ENCODE results near the gene PHETA2. TPM values are rescaled to one million over a fixed set of nuclear protein-coding genes. Genes with fewer than 3 reads are reported as not detected.

The PHETA2 gene
- total RNA-seq, 1 experiment from 2014 or later = 0.04 TPM

DNA sequence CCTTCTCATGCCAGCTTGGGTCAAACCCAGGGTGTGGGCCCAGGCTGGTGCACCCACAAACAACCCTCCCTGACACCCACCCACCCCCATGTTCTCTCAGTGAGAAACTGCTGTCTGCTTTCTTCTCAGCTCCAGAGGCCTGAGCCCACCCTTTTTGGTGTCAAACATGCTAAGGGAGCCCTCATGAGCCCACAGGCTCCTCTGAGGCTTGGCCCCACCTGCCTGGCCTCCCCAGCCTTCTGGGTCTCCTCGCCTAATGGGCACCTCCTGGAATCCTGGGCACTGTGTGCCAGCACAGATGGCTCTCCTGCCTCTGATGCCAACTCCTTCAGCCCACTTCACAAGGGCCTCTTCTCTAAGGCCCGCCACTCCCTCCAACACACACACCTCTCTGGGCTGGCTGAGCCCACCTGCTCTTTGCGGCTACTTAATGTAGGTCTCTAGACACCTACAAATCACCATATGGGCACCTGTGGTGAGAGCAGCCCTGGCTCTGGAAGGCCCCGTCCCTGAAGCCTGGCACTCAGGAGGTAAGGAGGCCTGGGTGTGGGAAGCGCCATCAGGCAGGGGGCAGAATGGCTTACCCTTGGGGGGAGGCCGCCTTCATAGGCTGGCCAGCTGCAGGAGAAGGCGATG is 7.8 kb upstream of the PHETA2 start:
- TF ChIP-seq EZH2phosphoT487 (IDR thresholded peaks at IDR 0.05; ENCODE audit: borderline replicate concordance, low read length) (no peak), EZH2 (IDR thresholded peaks at IDR 0.05; ENCODE audit: low read length, unreplicated experiment) (no peak), CTCF (conservative IDR thresholded peaks at IDR 0.05; ENCODE audit: low read depth, low read length) (no peak)
- intact Hi-C loops (cut with micrococcal nuclease) = no loop called here
- Histone ChIP-seq H3K9me2 (replicated peaks; ENCODE audit: low read length) (no peaks in the 10 kb centered on the region), H3K27ac (ENCODE audit: low read length) (no peak overlapping the region), H3K9me3 (ENCODE audit: low read length) (no peaks in the 10 kb centered on the region), H2AFZ (ENCODE audit: low read length) (no peak overlapping the region), H3K4me3 (ENCODE audit: low read length) (no peak overlapping the region), H3K4me2 (ENCODE audit: low read length) (no peak overlapping the region), H3F3A (ENCODE audit: low read length, unreplicated experiment) (no peaks in the 10 kb centered on the region), H3K27me3 (ENCODE audit: low read length) (no peaks in the 10 kb centered on the region), H3K79me2 (ENCODE audit: low read length) (peaks cover 7% of the 10 kb centered on the region; the same call in 1 of the 2 replicates), H3K9ac (ENCODE audit: low read length) (no peak overlapping the region), H3K36me3 (ENCODE audit: low read depth, low read length) (no peaks in the 10 kb centered on the region), H4K20me1 (ENCODE audit: low read length) (no peaks in the 10 kb centered on the region), H3K4me1 (ENCODE audit: insufficient read depth, low read length) (peaks cover 12% of the 10 kb centered on the region)
- no TSS peak for BruUV-seq (replicated peaks)
- DNase-seq (no peak), ATAC-seq (no peak)
- CTCF ChIA-PET = no interaction called here
- POLR2A ChIA-PET (ENCODE audit: unreplicated experiment) = no interaction called here

GRCh38 chr22:42066937-42067336 is 7.1 kb upstream of the PHETA2 start:
- H2AFZ ChIP-seq (ENCODE audit: low read length) = no peak overlapping the region
- H3K27me3 ChIP-seq (ENCODE audit: low read length) = no peaks in the 10 kb centered on the region
- ChIA-PET CTCF (no interaction called here), POLR2A (ENCODE audit: unreplicated experiment) (no interaction called here)
- ATAC-seq (no peak), DNase-seq (no peak)
- H3K4me3 ChIP-seq (ENCODE audit: low read length) = no peak overlapping the region
- intact Hi-C loops (cut with micrococcal nuclease) = no loop called here
- no peaks in the 10 kb centered on the region for H3K9me2 ChIP-seq (replicated peaks; ENCODE audit: low read length)
- no peak overlapping the region for H3K27ac ChIP-seq (ENCODE audit: low read length)
- no peaks in the 10 kb centered on the region for H3F3A ChIP-seq (ENCODE audit: low read length, unreplicated experiment)
- H3K4me2 ChIP-seq (ENCODE audit: low read length) = no peak overlapping the region
- no peak overlapping the region for H3K9ac ChIP-seq (ENCODE audit: low read length)
- H3K36me3 ChIP-seq (ENCODE audit: low read depth, low read length) = no peaks in the 10 kb centered on the region
- H3K9me3 ChIP-seq (ENCODE audit: low read length) = no peaks in the 10 kb centered on the region
- H4K20me1 ChIP-seq (ENCODE audit: low read length) = no peaks in the 10 kb centered on the region
- TF ChIP-seq CTCF (conservative IDR thresholded peaks at IDR 0.05; ENCODE audit: low read depth, low read length) (no peak), EZH2phosphoT487 (IDR thresholded peaks at IDR 0.05; ENCODE audit: borderline replicate concordance, low read length) (no peak), EZH2 (IDR thresholded peaks at IDR 0.05; ENCODE audit: low read length, unreplicated experiment) (no peak)
- H3K4me1 ChIP-seq (ENCODE audit: insufficient read depth, low read length) = peaks cover 14% of the 10 kb centered on the region
- BruUV-seq (replicated peaks) = no TSS peak
- peaks cover 7% of the 10 kb centered on the region; the same call in 1 of the 2 replicates for H3K79me2 ChIP-seq (ENCODE audit: low read length)

- TF ChIP-seq CTCF (conservative IDR thresholded peaks at IDR 0.05; ENCODE audit: low read depth, low read length) (no peak), EZH2phosphoT487 (IDR thresholded peaks at IDR 0.05; ENCODE audit: borderline replicate concordance, low read length) (no peak), EZH2 (IDR thresholded peaks at IDR 0.05; ENCODE audit: low read length, unreplicated experiment) (no peak)
- CTCF ChIA-PET = no interaction called here
- H4K20me1 ChIP-seq (ENCODE audit: low read length) = no peaks in the 10 kb centered on the region
- no peaks in the 10 kb centered on the region for H3K36me3 ChIP-seq (ENCODE audit: low read depth, low read length)
- H3K9ac ChIP-seq (ENCODE audit: low read length) = no peak overlapping the region
- no peak overlapping the region for H2AFZ ChIP-seq (ENCODE audit: low read length)
- H3K4me1 ChIP-seq (ENCODE audit: insufficient read depth, low read length) = peaks cover 14% of the 10 kb centered on the region
- no peaks in the 10 kb centered on the region for H3K9me2 ChIP-seq (replicated peaks; ENCODE audit: low read length)
- H3K4me3 ChIP-seq (ENCODE audit: low read length) = no peak overlapping the region
- DNase-seq (no peak), ATAC-seq (no peak)
- POLR2A ChIA-PET (ENCODE audit: unreplicated experiment) = no interaction called here
- no peaks in the 10 kb centered on the region for H3F3A ChIP-seq (ENCODE audit: low read length, unreplicated experiment)
- no peaks in the 10 kb centered on the region for H3K9me3 ChIP-seq (ENCODE audit: low read length)
- peaks cover 7% of the 10 kb centered on the region; the same call in 1 of the 2 replicates for H3K79me2 ChIP-seq (ENCODE audit: low read length)
- intact Hi-C loops (cut with micrococcal nuclease) = no loop called here
- no peak overlapping the region for H3K27ac ChIP-seq (ENCODE audit: low read length)
- no peaks in the 10 kb centered on the region for H3K27me3 ChIP-seq (ENCODE audit: low read length)
- H3K4me2 ChIP-seq (ENCODE audit: low read length) = no peak overlapping the region
- no TSS peak for BruUV-seq (replicated peaks)
Observed at GRCh38 chr22:42067671-42068251, 6.3 kb upstream of the PHETA2 start.

Measured in PC-3 (cell line).